22Rv1 (cell line): Measurements from ENCODE around the gene MAGOH.

Experiments
- H3K27ac ChIP-seq: fragments of 450-650 bp; 2 replicates; pipeline ENCODE4 v1.5.1; 2017
- ZFX ChIP-seq: fragments of 450-650 bp; IDR thresholded peaks from 2 replicates; pipeline ENCODE4 v1.6.1; 2017; ENCODE audit warnings: antibody characterized with exemption, borderline replicate concordance
- TF ChIP-seq, protein P1 (sequence below): fragments of 450-650 bp; IDR thresholded peaks from 2 replicates; pipeline ENCODE4 v1.5.1; 2017; ENCODE audit warnings: mild to moderate bottlenecking

Gene MAGOH

DNA sequence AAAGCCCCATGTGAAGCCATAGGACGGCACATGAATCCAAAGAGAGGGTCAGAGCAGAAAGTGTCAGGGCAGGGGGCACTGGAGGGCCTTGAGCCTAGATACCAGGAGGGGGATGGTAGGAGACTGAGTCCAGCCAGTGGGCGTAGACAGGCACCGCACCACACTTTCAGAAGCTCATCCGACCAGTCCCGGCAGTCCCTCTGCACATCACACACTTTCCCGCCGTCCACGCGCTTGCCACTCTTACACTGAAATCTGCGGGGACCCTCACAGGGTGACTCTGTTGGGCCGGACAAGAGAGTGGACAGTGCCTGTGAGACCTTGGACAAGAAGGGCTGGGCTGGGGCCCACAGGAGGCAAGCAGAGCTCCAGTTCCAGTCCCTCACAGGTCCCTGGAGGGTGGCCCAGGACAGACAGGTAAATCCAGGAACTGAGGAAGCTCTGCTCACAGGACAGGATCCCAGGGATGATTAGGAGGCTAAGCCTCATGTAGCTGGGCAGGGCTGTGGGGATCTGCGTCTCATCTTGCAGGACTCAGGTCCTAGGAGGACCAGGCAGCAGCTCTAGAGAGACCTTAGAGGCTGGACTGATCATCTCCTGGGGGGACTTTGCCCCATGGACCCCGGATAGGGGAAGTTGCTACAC is 36.3 kb upstream of the MAGOH start:
- TF ChIP-seq, protein P1, sequence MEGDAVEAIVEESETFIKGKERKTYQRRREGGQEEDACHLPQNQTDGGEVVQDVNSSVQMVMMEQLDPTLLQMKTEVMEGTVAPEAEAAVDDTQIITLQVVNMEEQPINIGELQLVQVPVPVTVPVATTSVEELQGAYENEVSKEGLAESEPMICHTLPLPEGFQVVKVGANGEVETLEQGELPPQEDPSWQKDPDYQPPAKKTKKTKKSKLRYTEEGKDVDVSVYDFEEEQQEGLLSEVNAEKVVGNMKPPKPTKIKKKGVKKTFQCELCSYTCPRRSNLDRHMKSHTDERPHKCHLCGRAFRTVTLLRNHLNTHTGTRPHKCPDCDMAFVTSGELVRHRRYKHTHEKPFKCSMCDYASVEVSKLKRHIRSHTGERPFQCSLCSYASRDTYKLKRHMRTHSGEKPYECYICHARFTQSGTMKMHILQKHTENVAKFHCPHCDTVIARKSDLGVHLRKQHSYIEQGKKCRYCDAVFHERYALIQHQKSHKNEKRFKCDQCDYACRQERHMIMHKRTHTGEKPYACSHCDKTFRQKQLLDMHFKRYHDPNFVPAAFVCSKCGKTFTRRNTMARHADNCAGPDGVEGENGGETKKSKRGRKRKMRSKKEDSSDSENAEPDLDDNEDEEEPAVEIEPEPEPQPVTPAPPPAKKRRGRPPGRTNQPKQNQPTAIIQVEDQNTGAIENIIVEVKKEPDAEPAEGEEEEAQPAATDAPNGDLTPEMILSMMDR: no peak
- no peak for TF ChIP-seq ZFX

DNA sequence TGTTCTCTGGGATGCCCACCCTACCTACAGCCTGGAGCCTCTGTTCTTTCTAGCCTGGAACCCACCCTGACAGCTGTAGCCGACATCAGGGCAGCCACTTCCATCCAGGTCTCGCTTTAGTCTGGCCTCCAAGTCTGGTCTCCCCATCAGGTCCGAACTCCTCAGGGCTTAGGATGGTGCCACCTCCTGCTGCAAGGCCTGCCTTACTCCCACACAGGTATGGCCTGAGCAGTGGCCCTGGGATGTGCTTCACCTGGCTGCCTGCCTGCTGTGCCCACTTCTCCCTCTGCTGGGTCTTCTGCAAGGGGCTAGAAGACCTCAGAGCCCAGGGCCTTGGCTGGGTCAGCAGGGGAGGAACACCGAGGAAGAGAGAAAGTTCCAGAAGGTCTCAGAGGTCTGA is 35.7 kb upstream of the MAGOH start:
- no peak for TF ChIP-seq ZFX
- TF ChIP-seq, protein P1: no peak
- H3K27ac ChIP-seq: no peak overlapping the region

More for the DNA sequence above, 36.3 kb upstream of the MAGOH start:
- no peak overlapping the region for H3K27ac ChIP-seq

DNA sequence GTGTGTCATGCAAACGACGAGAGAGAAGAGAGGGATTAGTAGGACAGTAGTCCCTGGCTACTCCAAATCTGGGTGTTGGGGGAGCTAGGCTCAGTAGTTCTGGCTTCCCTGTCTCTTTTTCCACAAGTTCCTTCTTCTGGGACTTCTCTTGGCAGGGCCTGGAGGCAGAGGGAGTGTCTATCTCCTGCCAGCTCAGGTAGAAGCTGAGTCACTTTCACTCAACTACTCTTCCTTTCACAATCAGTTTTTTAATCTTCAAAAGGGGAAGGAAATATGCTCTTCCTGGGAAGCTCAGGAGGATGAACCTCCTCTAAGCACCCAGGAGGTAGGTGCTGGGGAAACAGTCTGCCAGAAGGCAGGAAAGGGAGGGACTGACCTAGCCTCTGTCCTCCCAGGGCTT is 35.2 kb upstream of the MAGOH start:
- H3K27ac ChIP-seq: no peak overlapping the region
- no peak for TF ChIP-seq ZFX

DNA sequence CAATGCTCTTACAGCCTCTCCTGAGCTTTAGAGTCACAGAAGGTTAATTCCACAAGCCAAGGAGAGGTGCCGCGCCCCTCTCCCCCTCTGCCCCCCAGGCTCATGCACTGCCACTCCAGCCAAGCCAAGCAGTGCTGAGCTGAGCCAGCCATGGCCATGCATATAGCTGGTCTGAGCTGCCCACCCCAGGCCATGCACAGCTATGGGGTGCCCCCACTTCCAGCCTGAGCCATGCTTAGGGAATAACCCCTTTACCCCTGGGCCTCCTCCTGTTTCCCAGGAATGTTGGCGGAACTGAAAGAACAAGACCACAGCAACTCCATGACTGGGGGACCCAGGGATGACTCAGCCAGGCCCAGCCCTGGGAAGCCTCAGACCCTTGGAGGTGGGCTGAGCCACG is 34.0 kb upstream of the MAGOH start:
- no peak overlapping the region for H3K27ac ChIP-seq

DNA sequence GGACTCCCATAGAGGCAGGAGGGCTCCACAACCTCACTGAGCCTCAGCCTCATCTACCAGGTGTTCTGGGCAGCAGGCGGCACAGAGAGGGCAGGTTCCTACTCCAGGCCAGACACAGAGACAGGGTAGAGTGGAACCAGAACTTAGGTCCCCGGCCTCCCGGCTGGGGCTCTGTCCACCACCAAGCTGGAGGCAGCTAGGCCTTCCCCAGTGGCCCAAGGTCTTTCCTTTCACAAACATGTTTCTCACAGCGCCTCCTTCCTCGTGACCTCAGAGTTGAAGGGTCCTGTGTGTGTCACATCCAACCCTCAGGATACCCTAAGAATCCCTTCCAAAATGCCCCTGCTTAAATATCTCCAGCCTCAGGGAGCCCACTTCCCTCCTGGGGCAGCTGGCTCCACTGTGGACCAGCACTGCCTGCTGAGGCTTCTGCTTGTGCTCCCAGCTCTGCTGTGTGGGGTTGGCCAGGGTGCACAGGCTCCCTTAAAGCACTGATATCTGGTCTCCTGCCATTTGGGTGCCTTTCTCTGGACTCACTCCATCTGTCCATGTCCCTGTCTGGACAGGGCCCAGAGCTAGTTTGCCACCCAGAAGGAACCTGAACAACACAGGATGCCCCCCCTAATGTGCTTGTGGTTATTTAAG is 33.2 kb upstream of the MAGOH start:
- no peak for TF ChIP-seq ZFX
- TF ChIP-seq, protein P1: no peak
- H3K27ac ChIP-seq: no peak overlapping the region

More for the DNA sequence above, 34.0 kb upstream of the MAGOH start:
- no peak for TF ChIP-seq ZFX
- TF ChIP-seq, protein P1: no peak

DNA sequence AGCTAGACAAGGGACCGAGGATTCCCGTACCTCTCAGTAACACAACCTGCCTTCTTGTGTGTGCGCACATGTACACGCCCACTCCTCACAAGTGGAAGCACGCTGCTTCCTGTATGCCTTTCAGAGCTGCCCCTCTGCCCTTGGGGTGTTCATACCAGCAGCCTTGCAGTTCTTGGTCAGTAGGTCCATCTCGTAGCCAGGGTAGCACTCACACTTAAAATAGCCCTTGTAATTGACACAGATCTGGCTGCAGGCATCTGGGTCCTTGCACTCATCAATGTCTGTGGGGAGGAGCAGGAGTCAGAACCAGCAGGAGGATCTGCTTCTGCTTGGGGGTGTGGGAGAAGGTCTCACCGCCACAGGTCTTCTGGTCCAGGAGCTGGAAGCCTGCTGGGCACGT is 32.6 kb upstream of the MAGOH start:
- H3K27ac ChIP-seq: no peak overlapping the region
- no peak for TF ChIP-seq ZFX

DNA sequence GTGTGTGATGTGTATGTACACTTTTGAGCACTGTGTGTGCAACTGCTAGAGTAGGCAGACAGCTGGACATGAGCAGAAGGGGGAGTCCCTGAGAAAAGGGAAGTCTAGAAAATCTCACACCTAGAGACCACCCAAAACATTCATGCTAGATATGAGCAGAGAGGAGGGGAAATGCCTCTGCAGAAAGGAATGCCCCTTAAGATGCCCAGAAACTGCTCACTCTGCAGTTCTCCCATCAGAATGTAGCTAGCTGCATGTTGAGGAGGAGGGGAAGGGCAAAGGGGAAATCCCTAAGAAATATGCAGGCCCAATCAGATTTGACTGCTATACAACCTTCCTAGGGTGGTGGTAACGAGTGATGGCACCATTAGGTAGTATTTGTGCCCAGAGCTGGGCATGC is 31.8 kb upstream of the MAGOH start:
- H3K27ac ChIP-seq: no peak overlapping the region
- no peak for TF ChIP-seq ZFX
- TF ChIP-seq, protein P1: no peak

DNA sequence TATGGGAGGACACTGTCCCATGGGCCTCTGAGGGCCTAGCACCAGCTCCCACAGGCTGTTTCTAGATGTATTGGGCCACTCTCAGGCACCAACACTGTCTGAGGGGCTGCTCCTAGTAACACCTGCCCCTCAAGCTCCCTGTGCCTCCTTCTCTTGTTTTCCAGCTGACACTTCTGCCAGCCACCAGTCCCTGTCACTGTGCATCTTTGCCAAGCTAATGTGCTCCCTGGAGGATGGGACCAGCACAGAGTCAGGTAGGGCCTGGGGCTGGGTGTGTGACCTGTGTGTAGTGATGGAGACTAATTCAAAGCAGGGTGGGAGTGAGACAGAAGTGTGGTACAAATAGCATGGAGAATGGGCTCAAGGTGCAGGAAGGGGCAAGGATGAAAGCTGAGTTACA is 29.4 kb upstream of the MAGOH start:
- H3K27ac ChIP-seq: no peak overlapping the region
- TF ChIP-seq, protein P1: no peak
- TF ChIP-seq ZFX: no peak
